Right kidney (tissue), 1 donor: Measurements from ENCODE around the gene PIK3R5.
"Not testable (repeated sequence)": the region's sequence is repeated elsewhere in the genome, so short reads cannot be mapped to it uniquely, and the experiment has no call there.

ENCODE experiments used
- DNase-seq: peaks from one replicate; pipeline ENCODE4 v3.0.0-alpha.2; 2016

PIK3R5 gene

GRCh38 chr17:8896087-8896486 lies 69.4 kb downstream of the PIK3R5 start:
- no peak for DNase-seq

GRCh38 chr17:8894673-8895578 lies 70.6 kb downstream of the PIK3R5 start:
- DNase-seq: peak; percentile 39

- DNase-seq: no peak
Observed at GRCh38 chr17:8894202-8894671, 71.3 kb downstream of the PIK3R5 start.

GRCh38 chr17:8893621-8894201 lies 71.8 kb downstream of the PIK3R5 start:
- no peak for DNase-seq

GRCh38 chr17:8893059-8893458 lies 72.4 kb downstream of the PIK3R5 start:
- DNase-seq: no peak

- no peak for DNase-seq
Observed at GRCh38 chr17:8892338-8892690, 73.2 kb downstream of the PIK3R5 start.

- no peak for DNase-seq
Observed at GRCh38 chr17:8890671-8891070, 74.8 kb downstream of the PIK3R5 start.

GRCh38 chr17:8889458-8890210 lies 75.9 kb downstream of the PIK3R5 start:
- no peak for DNase-seq

GRCh38 chr17:8888704-8889302 lies 76.7 kb downstream of the PIK3R5 start:
- no peak for DNase-seq

- DNase-seq: no peak
Observed at GRCh38 chr17:8887834-8888703, 77.4 kb downstream of the PIK3R5 start.

GRCh38 chr17:8887301-8887700 lies 78.2 kb downstream of the PIK3R5 start:
- DNase-seq: no peak

- no peak for DNase-seq
Observed at GRCh38 chr17:8885967-8886684, 79.4 kb downstream of the PIK3R5 start.

- DNase-seq: not testable (repeated sequence)
Observed at GRCh38 chr17:8885163-8885966, 80.1 kb downstream of the PIK3R5 start.

- no peak for DNase-seq
Observed at GRCh38 chr17:8884336-8884990, 81.0 kb downstream of the PIK3R5 start.

GRCh38 chr17:8883353-8883752 lies 82.2 kb downstream of the PIK3R5 start:
- no peak for DNase-seq

GRCh38 chr17:8881606-8882005 lies 83.9 kb downstream of the PIK3R5 start:
- DNase-seq: no peak

GRCh38 chr17:8880466-8880865 lies 85.0 kb downstream of the PIK3R5 start:
- no peak for DNase-seq

GRCh38 chr17:8879410-8879809 lies 86.1 kb downstream of the PIK3R5 start:
- no peak for DNase-seq

GRCh38 chr17:8877984-8878383 lies 87.5 kb downstream of the PIK3R5 start:
- DNase-seq: no peak

- DNase-seq: no peak
Observed at GRCh38 chr17:8875957-8876356, 89.5 kb downstream of the PIK3R5 start.
